Gastroesophageal sphincter (tissue), 4 donors: Measurements from ENCODE around the gene USP38. TPM values are rescaled to one million over a fixed set of nuclear protein-coding genes. Genes with fewer than 3 reads are reported as not detected.

Source experiments
- ATAC-seq: fragments of 150-250 bp; one replicate; pipeline ENCODE4 v1.9.1; 2016; ENCODE audit warnings: mild to moderate bottlenecking, moderate library complexity
- H3K27ac ChIP-seq, 4 donors: fragments of 200-600 bp; sonication (generic) in 3 of 4; 1 replicate in 3 of 4; 2 replicates in 1 of 4; pipeline ENCODE4 v1.5.1; 2016 to 2019
- H3K27me3 ChIP-seq: fragments of 200-600 bp; sonication (generic); one replicate; pipeline ENCODE4 v1.5.1; 2019
- H3K36me3 ChIP-seq, 2 donors: fragments of 200-600 bp; sonication (generic); one replicate each; pipeline ENCODE4 v1.5.1; 2019; ENCODE audit warnings: control low read depth in 1 of 2
- H3K4me1 ChIP-seq, 3 donors: fragments of 200-600 bp; sonication (generic); 1 replicate in 2 of 3; 2 replicates in 1 of 3; pipeline ENCODE4 v1.5.1; 2016 to 2019; ENCODE audit warnings: control low read depth in 2 of 3
- H3K4me3 ChIP-seq, 2 donors: fragments of 200-600 bp; sonication (generic); one replicate each; pipeline ENCODE4 v1.5.1; 2019; ENCODE audit warnings: mild to moderate bottlenecking in 1 of 2, moderate library complexity in 1 of 2
- H3K9me3 ChIP-seq, 3 donors: fragments of 200-600 bp; sonication (generic); one replicate each; pipeline ENCODE4 v1.5.1; 2017 to 2019; ENCODE audit warnings: control low read depth in 2 of 3
- CTCF ChIP-seq, 4 experiments: fragments of 200-600 bp in 2 of 4; fragments of 450-650 bp in 2 of 4; sonication (generic) in 1 of 4; IDR thresholded peaks; one replicate each; pipeline ENCODE4 v1.5.1; 2017 to 2019; ENCODE audit warnings: antibody characterized with exemption in 4 of 4, mild to moderate bottlenecking in 2 of 4, moderate library complexity in 2 of 4
- EP300 ChIP-seq: sonication (generic); formaldehyde crosslinking; IDR thresholded peaks from one replicate; pipeline ENCODE4 v1.6.1; 2017; ENCODE audit warnings: antibody characterized with exemption, mild to moderate bottlenecking
- POLR2A ChIP-seq, 2 donors: fragments of 450-650 bp; IDR thresholded peaks; one replicate each; pipeline ENCODE4 v1.6.1; 2017; ENCODE audit warnings: antibody characterized with exemption in 2 of 2, mild to moderate bottlenecking in 2 of 2, moderate library complexity in 1 of 2
- POLR2AphosphoS5 ChIP-seq: sonication (generic); formaldehyde crosslinking; IDR thresholded peaks from one replicate; pipeline ENCODE4 v1.6.1; 2017; ENCODE audit warnings: antibody characterized with exemption
- WGBS, 2 donors: methylation state at CpG; one replicate each; pipeline ENCODE4 v1.1.5; 2018; ENCODE audit warnings: low coverage in 1 of 2; 5-methylcytosine and 5-hydroxymethylcytosine counted together
- total RNA-seq, 4 donors: library from RNA; depleted of rRNA; stranded (reverse); fragments of >200 nt; gene quantifications; one replicate each; pipeline ENCODE4 v1.1.0, GENCODE V29; 2016

Gene USP38
- total RNA-seq, 4 donors from 2014 or later = 24.2 to 29.9 (median 26.5) TPM

- Histone ChIP-seq H3K4me1 (peaks cover 0 to 36% (median 9%) of the 10 kb centered on the region in 3 donors), H3K27me3 (no peaks in the 10 kb centered on the region), H3K36me3 (no peaks in the 10 kb centered on the region), H3K9me3 (no peaks in the 10 kb centered on the region), H3K27ac (peak overlapping the region; percentile 8 to 75 (median 67)), H3K4me3 (no peak overlapping the region)
- TF ChIP-seq CTCF (IDR thresholded peaks at IDR 0.05) = no peak
- TF ChIP-seq POLR2A (IDR thresholded peaks at IDR 0.05) = no peak
- no peak for TF ChIP-seq EP300
- 64% methylated on average over 1 of the region's 1 CpG; no CpG with 5 or more reads in 1 of the 2 donors for WGBS, 2 donors
- ATAC-seq = no peak
Measured at GRCh38 chr4:143240939-143241679, 56.4 kb downstream of the USP38 start.

GRCh38 chr4:143241892-143242291, 57.2 kb downstream of the USP38 start:
- no peaks in the 10 kb centered on the region for H3K9me3 ChIP-seq
- ATAC-seq = no peak
- no peaks in the 10 kb centered on the region for H3K36me3 ChIP-seq
- no peaks in the 10 kb centered on the region for H3K27me3 ChIP-seq
- peak overlapping the region; percentile 8 to 75 (median 67) for H3K27ac ChIP-seq
- 88% methylated on average over 1 of the region's 1 CpG; no CpG with 5 or more reads in 1 of the 2 donors for WGBS, 2 donors
- H3K4me3 ChIP-seq = no peak overlapping the region
- TF ChIP-seq CTCF (IDR thresholded peaks at IDR 0.05) (no peak), POLR2AphosphoS5 (peak; percentile 26)
- H3K4me1 ChIP-seq = peaks cover 0 to 36% (median 9%) of the 10 kb centered on the region in 3 donors

GRCh38 chr4:143243041-143243440, 58.3 kb downstream of the USP38 start:
- WGBS, 2 donors = 78 to 82% methylated on average over 2 of the region's 2 CpGs
- no peaks in the 10 kb centered on the region for H3K9me3 ChIP-seq
- no peaks in the 10 kb centered on the region for H3K27me3 ChIP-seq
- H3K36me3 ChIP-seq = no peaks in the 10 kb centered on the region
- H3K4me3 ChIP-seq = no peak overlapping the region
- no peak for TF ChIP-seq POLR2AphosphoS5
- no peak for TF ChIP-seq CTCF (IDR thresholded peaks at IDR 0.05)
- no peak for TF ChIP-seq EP300
- no peak for TF ChIP-seq POLR2A (IDR thresholded peaks at IDR 0.05)
- ATAC-seq = no peak
- peaks cover 0 to 36% (median 9%) of the 10 kb centered on the region in 3 donors for H3K4me1 ChIP-seq
- H3K27ac ChIP-seq = peak overlapping the region in 1 of 4 donors; percentile 65

- no peak for ATAC-seq
- Histone ChIP-seq H3K27ac (no peak overlapping the region), H3K36me3 (no peaks in the 10 kb centered on the region), H3K4me3 (no peak overlapping the region), H3K9me3 (no peaks in the 10 kb centered on the region), H3K27me3 (no peaks in the 10 kb centered on the region), H3K4me1 (peaks cover 6 to 41% (median 7%) of the 10 kb centered on the region in 3 donors)
- 88 to 91% methylated on average over 1 to 3 of the region's 4 CpGs for WGBS, 2 donors
- no peak for TF ChIP-seq POLR2AphosphoS5
- no peak for TF ChIP-seq POLR2A (IDR thresholded peaks at IDR 0.05)
- TF ChIP-seq CTCF (IDR thresholded peaks at IDR 0.05) = no peak
- TF ChIP-seq EP300 = no peak
Measured at GRCh38 chr4:143246977-143247376, 62.3 kb downstream of the USP38 start.

GRCh38 chr4:143247866-143248265, 63.1 kb downstream of the USP38 start:
- Histone ChIP-seq H3K4me1 (peaks cover 6 to 38% (median 7%) of the 10 kb centered on the region in 3 donors), H3K27me3 (no peaks in the 10 kb centered on the region), H3K36me3 (no peaks in the 10 kb centered on the region), H3K27ac (no peak overlapping the region), H3K4me3 (no peak overlapping the region), H3K9me3 (no peaks in the 10 kb centered on the region)
- WGBS, 2 donors = 83% methylated on average over 2 of the region's 2 CpGs; no CpG with 5 or more reads in 1 of the 2 donors
- ATAC-seq = no peak
- no peak for TF ChIP-seq POLR2A (IDR thresholded peaks at IDR 0.05)
- TF ChIP-seq POLR2AphosphoS5 = no peak
- TF ChIP-seq CTCF (IDR thresholded peaks at IDR 0.05) = no peak
- no peak for TF ChIP-seq EP300
